Glomerular endothelial cell (primary cell): ENCODE data around the gene PDZD11. TPM values are rescaled to one million over a fixed set of nuclear protein-coding genes. Genes with fewer than 3 reads are reported as not detected.
"Not testable (repeated sequence)": the region's sequence is repeated elsewhere in the genome, so short reads cannot be mapped to it uniquely, and the experiment has no call there.

Experiments
- DNase-seq: peaks from one replicate; pipeline ENCODE4 v3.0.0-alpha.2; 2011; ENCODE audit warnings: low read depth, low spot score; ENCODE audit errors: extremely low read depth
- total RNA-seq: library from RNA; depleted of rRNA; stranded (reverse); fragments of >200 nt; gene quantifications from 2 replicates; pipeline ENCODE4 v1.2.3, GENCODE V29; 2015

PDZD11 gene
- total RNA-seq, 1 donor from 2014 or later, result 46.6 TPM

DNA sequence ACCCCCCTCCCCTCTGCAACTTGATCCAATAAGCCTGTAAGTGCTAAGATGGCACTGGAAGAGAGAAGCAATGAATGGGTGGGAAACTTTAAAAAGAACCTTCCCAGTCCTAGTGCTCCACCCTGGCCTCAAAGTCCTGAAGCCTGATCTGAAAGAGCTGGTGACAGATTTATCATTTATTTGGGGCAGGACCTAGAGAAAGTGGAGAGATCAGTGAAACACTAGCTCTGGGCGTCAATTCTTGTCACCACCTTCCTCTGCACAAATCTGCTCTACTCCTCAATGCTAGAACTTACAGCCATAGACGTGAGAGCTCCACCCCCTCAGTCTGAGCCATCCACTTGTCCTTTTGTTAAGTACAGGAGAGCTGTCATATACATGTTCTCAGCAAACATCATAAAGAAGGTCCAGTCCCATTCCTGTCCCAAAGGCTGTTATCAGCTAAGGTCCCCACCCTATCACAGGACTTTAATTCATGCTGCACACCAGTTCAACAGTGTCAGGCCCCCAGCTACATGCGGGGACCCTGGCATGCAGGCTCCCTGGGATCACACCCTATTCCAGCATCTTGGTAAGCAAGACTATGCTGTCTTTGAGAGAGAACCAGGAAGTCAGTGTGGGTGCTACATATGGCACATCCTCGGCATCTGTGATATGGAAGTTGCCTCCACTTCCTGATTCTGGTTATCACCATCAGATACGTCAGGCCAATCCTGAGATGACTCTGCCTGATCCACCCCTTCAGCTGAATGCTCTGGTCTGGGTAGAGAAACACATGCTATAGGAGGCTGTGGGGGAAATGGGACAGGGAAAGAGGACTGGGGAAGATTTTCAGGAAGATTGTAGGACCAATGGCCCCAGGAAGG, 32.1 kb downstream of the PDZD11 start:
- no peak for DNase-seq

GRCh38 chrX:70255452-70255851, 34.3 kb downstream of the PDZD11 start:
- DNase-seq, result no peak

GRCh38 chrX:70254909-70255308, 34.8 kb downstream of the PDZD11 start:
- DNase-seq, result no peak

GRCh38 chrX:70254063-70254400, 35.7 kb downstream of the PDZD11 start:
- no peak for DNase-seq

GRCh38 chrX:70253377-70254062, 36.2 kb downstream of the PDZD11 start:
- DNase-seq, result no peak

DNA sequence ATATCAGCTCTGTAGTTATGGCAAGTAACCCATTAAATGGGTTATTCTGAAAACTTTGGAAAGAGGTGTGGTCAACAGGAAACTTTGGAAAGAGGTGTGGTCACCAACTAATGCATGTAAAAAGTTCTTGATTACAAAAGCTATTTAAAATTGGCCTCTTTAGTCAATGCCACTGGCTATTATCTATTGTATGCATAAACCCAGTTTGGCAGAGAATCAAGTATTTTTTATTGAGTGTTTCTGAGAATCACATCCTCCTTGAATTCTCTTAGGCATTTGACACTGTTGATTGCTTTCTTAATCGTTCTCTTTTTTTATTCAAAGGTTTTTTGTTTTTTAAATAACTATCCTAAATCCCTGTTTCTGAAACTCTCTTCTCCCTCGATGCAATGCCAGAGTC, 37.2 kb downstream of the PDZD11 start:
- no peak for DNase-seq

- DNase-seq, result no peak
Measured at GRCh38 chrX:70247252-70247651, 42.5 kb downstream of the PDZD11 start.

DNA sequence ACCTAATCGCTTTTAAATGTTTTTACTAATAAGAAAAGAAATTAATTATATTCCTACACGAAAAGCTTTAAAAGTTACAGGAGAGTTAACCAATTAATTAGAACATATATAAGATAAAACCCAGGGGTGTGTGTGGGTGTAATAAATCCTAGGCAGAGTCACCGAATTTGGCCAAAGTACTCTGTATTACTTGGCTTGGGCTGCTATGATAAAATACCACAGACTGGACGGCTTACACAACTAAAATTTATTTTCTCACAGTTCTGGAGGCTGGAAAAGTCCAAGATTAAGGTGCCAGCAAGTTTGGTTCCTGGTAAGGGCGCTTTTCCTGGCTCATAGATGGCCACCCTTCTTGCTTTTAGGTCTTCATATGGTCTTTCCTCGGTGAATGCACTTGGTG, 44.8 kb downstream of the PDZD11 start:
- DNase-seq, result no peak

DNA sequence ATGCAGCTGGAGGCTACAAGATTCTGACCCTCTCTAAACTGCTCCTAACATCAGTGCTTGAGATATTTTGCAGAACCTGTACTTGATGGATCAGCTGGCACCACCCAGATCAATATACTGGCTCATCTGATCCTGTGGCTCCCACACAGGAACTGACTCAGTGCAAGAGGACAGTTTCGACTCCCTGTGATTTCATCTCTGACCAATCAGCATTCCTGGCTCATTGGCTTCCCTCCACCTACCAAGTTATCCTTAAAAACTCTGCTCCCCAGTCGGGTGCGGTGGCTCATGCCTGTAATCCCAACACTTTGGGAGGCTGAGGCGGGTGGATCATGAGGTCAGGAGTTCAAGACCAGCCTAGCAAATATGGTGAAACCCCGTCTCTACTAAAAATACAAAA, 46.1 kb downstream of the PDZD11 start:
- not testable (repeated sequence) for DNase-seq

GRCh38 chrX:70241501-70241900, 48.2 kb downstream of the PDZD11 start:
- DNase-seq, result no peak

DNA sequence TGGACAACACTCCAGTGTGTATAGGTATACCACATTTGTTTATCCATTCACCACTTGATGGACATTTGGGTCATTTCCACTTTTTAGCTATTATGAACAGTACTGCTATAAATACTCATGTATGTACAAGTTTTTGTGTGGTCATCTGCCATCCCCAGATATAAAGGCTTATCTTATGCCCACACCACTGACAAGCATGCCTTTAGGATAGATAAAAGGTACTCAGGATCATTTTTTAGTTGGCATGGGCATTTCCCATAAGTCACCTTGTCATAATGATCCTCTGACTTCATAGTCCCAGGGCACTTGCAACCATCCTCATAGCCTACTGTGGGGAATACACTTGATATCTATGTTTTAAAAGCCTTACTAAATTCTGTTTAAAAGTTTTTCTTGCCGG, 49.0 kb downstream of the PDZD11 start:
- DNase-seq, result no peak

Other genes starting within 250 kb of the PDZD11 start
- not detected in 2 replicates for gene AWAT2, start 240.0 kb downstream of the PDZD11 start, total RNA-seq
- gene OTUD6A, start 227.5 kb downstream of the PDZD11 start, total RNA-seq, result not detected in 2 replicates
- 35.4 and 59.7 TPM in 2 replicates for gene IGBP1, start 156.5 kb downstream of the PDZD11 start, total RNA-seq
- not detected in 2 replicates for gene DGAT2L6, start 112.4 kb downstream of the PDZD11 start, total RNA-seq
- not detected in 2 replicates for gene AWAT1, start 55.3 kb downstream of the PDZD11 start, total RNA-seq
- gene P2RY4, start 29.7 kb downstream of the PDZD11 start, total RNA-seq, result 0.12 TPM in 1 of 2 replicates, not detected in the other
- not detected in 2 replicates for gene ARR3, start 21.6 kb downstream of the PDZD11 start, total RNA-seq
- not detected in 2 replicates for gene RAB41, start 7.8 kb downstream of the PDZD11 start, total RNA-seq
- 4.5 and 6.3 TPM in 2 replicates for gene KIF4A, start 177 bp upstream of the PDZD11 start, total RNA-seq
- not detected in 2 replicates for gene GDPD2, start 133.4 kb upstream of the PDZD11 start, total RNA-seq
- 3.3 and 5.9 TPM in 2 replicates for gene DLG3, start 154.9 kb upstream of the PDZD11 start, total RNA-seq